PC-3 (cell line): ENCODE results near the gene IMPDH1.

ENCODE experiments used
- CTCF ChIP-seq: fragments of 300-600 bp; sonication (generic); conservative IDR thresholded peaks from 2 replicates; pipeline ENCODE4 v1.5.1; 2017; ENCODE audit warnings: antibody characterized with exemption, low read depth, mild to moderate bottlenecking, low read length
- EZH2 ChIP-seq: fragments of 300-600 bp; sonication (generic); IDR thresholded peaks from one replicate; pipeline ENCODE4 v1.6.1; 2017; ENCODE audit warnings: antibody characterized with exemption, mild to moderate bottlenecking, low read length; ENCODE audit not compliant: unreplicated experiment

GRCh38 chr7:128366300-128366699 lies 43.5 kb downstream of the IMPDH1 start:
- TF ChIP-seq CTCF (no peak), EZH2 (no peak)
